Uterus (tissue), 4 donors: ENCODE data around the gene PSMG3. TPM values are rescaled to one million over a fixed set of nuclear protein-coding genes. Genes with fewer than 3 reads are reported as not detected.

ENCODE experiments used
- DNase-seq, 2 donors: peaks; one replicate each; pipeline ENCODE4 v3.0.0-alpha.2; 2019 to 2020
- H3K27ac ChIP-seq, 2 donors: fragments of 200-600 bp; sonication (generic); 1 replicate in 1 of 2; 2 replicates in 1 of 2; pipeline ENCODE4 v1.5.1; 2016 to 2018
- H3K27me3 ChIP-seq, 2 donors: fragments of 200-600 bp; sonication (generic); one replicate each; pipeline ENCODE4 v1.5.1; 2018 to 2019; ENCODE audit warnings: control low read depth in 1 of 2
- H3K36me3 ChIP-seq, 2 donors: fragments of 200-600 bp; sonication (generic); one replicate each; pipeline ENCODE4 v1.5.1; 2019; ENCODE audit warnings: control low read depth in 1 of 2
- H3K4me1 ChIP-seq, 2 donors: fragments of 200-600 bp; sonication (generic); one replicate each; pipeline ENCODE4 v1.5.1; 2018 to 2019; ENCODE audit warnings: control low read depth in 1 of 2
- H3K4me3 ChIP-seq, 2 donors: fragments of 200-600 bp; sonication (generic); 1 replicate in 1 of 2; 2 replicates in 1 of 2; pipeline ENCODE4 v1.5.1; 2018 to 2019; ENCODE audit warnings: mild to moderate bottlenecking in 1 of 2
- H3K9me3 ChIP-seq, 2 donors: fragments of 200-600 bp; sonication (generic); one replicate each; pipeline ENCODE4 v1.5.1; 2019; ENCODE audit warnings: control low read depth in 1 of 2
- POLR2A ChIP-seq, 2 donors: fragments of 450-650 bp; IDR thresholded peaks; one replicate each; pipeline ENCODE4 v1.6.1; 2016; ENCODE audit warnings: antibody characterized with exemption in 2 of 2, mild to moderate bottlenecking in 1 of 2, moderate library complexity in 1 of 2
- intact Hi-C: fragments of 100-400 bp; cut with DNase I; formaldehyde crosslinking; loops from one replicate; pipeline ENCODE4 v1.15.1; 2023; ENCODE audit warnings: low total_unique reads
- total RNA-seq, 4 donors: library from RNA; depleted of rRNA in 3 of 4; stranded (reverse); fragments of >200 nt in 3 of 4; gene quantifications; one replicate each; pipeline versions ENCODE4 v1.1.0 to v1.2.4, GENCODE V29; 2014 to 2023
- TF ChIP-seq, protein P1 (sequence below), 4 experiments: fragments of 200-600 bp in 2 of 4; fragments of 450-650 bp in 2 of 4; sonication (generic) in 2 of 4; IDR thresholded peaks; one replicate each; pipeline ENCODE4 v1.5.1; 2016 to 2019; ENCODE audit warnings: antibody characterized with exemption in 4 of 4, mild to moderate bottlenecking in 2 of 4, moderate library complexity in 1 of 4
- donor health status: DM: yes; HTN: yes; CAD: no.

The PSMG3 gene
- total RNA-seq, 4 donors from 2014 or later: 16.4 to 143 (median 25.7) TPM

DNA sequence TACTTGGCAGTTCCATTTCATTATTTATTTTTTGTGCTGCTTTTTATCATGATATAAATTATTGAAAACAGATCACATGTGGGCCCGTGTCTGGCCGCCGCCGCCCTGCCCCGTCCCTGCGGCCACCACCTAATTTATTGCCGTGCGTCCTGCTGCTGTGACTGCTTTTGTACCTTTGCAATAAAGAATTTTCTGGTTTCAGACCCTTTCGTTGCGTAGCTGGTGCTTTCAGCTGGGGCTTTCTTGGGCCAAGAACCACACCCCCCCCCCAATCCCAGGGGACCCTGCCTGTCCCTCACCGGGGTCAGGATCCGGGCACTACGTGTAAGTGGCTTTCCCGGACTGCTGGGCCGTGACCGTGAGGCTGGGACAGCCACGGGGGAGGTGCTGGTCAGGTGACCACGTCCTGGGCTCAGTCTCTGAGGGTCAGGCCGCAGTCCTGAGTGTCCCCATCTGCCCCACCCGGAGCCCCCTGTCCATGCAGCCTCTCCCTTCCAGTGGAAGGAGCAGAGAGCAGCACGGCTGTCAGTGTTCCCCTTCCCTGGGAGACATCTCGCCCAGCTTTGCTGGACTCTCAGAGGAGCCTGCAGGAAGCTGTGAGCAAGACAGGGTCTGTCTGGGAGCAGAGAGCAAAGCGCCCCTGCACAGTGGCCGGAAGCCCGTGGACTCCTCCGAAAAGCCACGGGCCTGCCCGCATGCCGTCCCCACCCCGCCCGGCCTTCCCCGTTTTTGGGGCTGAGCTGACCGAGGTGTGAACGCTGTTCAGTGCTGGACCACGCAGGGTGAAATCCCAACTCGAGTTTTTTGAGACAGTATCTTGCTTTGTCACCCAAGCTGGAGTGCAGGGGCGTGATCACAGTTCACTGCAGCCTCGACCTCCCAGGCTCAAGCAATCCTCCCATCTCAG lies 26.7 kb downstream of the PSMG3 start:
- no peak for DNase-seq
- Histone ChIP-seq H3K4me1 (peaks cover 0 to 11% of the 10 kb centered on the region in 2 donors), H3K4me3 (no peak overlapping the region), H3K36me3 (no peaks in the 10 kb centered on the region), H3K9me3 (no peaks in the 10 kb centered on the region), H3K27ac (no peak overlapping the region), H3K27me3 (no peaks in the 10 kb centered on the region)
- TF ChIP-seq, protein P1, sequence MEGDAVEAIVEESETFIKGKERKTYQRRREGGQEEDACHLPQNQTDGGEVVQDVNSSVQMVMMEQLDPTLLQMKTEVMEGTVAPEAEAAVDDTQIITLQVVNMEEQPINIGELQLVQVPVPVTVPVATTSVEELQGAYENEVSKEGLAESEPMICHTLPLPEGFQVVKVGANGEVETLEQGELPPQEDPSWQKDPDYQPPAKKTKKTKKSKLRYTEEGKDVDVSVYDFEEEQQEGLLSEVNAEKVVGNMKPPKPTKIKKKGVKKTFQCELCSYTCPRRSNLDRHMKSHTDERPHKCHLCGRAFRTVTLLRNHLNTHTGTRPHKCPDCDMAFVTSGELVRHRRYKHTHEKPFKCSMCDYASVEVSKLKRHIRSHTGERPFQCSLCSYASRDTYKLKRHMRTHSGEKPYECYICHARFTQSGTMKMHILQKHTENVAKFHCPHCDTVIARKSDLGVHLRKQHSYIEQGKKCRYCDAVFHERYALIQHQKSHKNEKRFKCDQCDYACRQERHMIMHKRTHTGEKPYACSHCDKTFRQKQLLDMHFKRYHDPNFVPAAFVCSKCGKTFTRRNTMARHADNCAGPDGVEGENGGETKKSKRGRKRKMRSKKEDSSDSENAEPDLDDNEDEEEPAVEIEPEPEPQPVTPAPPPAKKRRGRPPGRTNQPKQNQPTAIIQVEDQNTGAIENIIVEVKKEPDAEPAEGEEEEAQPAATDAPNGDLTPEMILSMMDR (IDR thresholded peaks at IDR 0.05): no peak
- no peak for TF ChIP-seq POLR2A (IDR thresholded peaks at IDR 0.05)
- intact Hi-C loops: no loop called here

DNA sequence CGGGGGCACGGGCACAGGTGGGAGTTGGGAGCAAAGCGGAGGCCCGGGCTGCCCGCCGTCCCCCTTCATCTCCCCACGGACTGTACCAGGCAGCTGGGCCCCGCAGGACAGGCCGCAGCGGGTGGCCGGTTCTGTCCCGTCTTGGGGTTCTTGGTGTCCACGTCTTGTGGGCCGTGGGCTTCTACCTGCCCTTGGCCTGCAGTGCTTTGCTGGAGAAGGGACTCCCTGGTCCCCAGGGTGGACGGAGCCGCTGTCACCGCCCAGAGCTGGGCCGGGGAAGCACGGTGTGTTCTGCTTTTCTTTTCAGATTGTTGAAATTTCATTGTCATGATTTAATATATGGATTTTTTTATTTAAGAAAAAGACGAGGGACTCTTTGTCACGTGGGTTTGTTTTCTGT lies 27.5 kb downstream of the PSMG3 start:
- H3K36me3 ChIP-seq: no peaks in the 10 kb centered on the region
- DNase-seq: no peak

DNA sequence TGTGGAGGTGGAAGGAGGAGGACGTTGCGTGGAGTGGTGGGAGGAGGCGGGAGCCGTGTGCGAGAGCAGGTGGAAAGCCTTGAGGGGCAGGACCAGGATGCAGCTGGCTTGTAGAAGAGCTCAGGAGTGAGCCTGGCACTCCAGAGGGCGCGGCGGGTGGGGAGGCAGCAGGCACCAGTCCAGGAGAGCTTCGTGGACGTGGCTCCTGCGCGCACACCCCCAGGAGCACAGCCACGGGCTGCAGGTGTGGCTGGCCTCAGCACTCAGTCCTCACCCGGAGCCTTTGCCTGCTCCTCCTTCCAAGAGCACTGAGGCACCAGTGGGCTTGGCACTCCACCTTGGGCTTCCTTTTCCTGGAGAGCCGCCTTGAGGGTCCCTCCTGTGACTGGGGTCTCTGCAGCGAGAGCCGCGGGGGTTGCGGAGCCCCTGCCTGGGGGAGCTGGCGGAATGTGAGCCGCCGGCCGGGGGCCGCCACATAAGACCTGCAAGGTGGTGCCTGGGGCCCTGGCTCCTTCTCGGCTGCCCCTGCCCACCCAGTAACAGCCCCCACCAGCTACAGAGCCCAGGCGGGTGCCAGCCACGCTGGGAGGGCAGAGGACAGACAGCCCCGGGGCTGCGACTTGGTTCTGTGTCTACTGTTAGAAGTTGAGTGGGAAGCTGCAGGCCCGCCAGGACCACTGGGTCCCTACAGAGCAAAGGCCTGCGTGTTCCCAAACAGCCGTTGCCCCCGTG lies 28.2 kb downstream of the PSMG3 start:
- Histone ChIP-seq H3K4me1 (peaks cover 0 to 11% of the 10 kb centered on the region in 2 donors), H3K27ac (no peak overlapping the region), H3K27me3 (no peaks in the 10 kb centered on the region), H3K4me3 (no peak overlapping the region), H3K9me3 (no peaks in the 10 kb centered on the region), H3K36me3 (no peaks in the 10 kb centered on the region)
- peak in 1 of 2 donors; percentile 18 for DNase-seq
- TF ChIP-seq POLR2A (IDR thresholded peaks at IDR 0.05): no peak
- TF ChIP-seq, protein P1 (IDR thresholded peaks at IDR 0.05): no peak
- intact Hi-C loops: no loop called here

More for the DNA sequence above, 27.5 kb downstream of the PSMG3 start:
- Histone ChIP-seq H3K4me3 (no peak overlapping the region), H3K27ac (no peak overlapping the region), H3K27me3 (no peaks in the 10 kb centered on the region), H3K4me1 (peaks cover 0 to 11% of the 10 kb centered on the region in 2 donors), H3K9me3 (no peaks in the 10 kb centered on the region)
- TF ChIP-seq, protein P1 (IDR thresholded peaks at IDR 0.05): no peak
- no peak for TF ChIP-seq POLR2A (IDR thresholded peaks at IDR 0.05)
- intact Hi-C loops: no loop called here

DNA sequence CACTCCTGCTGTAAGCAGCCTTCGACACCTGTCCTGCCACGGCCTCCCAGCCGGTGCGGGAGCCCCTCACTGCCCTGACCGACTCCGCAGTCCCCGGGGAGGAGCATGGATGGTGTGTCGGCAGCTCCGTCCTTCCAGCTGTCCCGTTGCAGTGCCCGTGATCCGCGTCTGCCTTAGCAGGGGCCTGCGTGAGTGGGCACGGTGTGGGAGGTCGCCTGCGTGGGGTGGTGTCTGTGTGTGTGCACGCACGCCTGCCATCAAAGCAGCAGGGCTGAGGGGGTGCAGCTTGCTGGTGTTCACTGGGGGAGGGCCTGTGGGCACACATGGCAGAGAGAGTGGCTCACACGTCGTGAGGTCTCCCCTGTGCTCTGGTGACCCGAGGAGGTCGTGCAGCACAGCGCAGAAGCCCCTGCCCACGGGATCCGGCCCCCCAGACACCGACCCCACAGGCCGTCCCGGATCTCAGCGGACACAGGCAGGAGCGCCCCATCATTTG lies 29.0 kb downstream of the PSMG3 start:
- intact Hi-C loops: no loop called here
- Histone ChIP-seq H3K27ac (no peak overlapping the region), H3K4me3 (no peak overlapping the region), H3K36me3 (no peaks in the 10 kb centered on the region), H3K27me3 (no peaks in the 10 kb centered on the region), H3K4me1 (peaks cover 3 to 11% of the 10 kb centered on the region in 2 donors), H3K9me3 (no peaks in the 10 kb centered on the region)
- peak in 1 of 2 donors; percentile 16 for DNase-seq
- no peak for TF ChIP-seq POLR2A (IDR thresholded peaks at IDR 0.05)
- TF ChIP-seq, protein P1 (IDR thresholded peaks at IDR 0.05): no peak
